Ectodermal cell (in vitro differentiated cells): ENCODE data around the gene FKBP15.
"Not testable (repeated sequence)": the region's sequence is repeated elsewhere in the genome, so short reads cannot be mapped to it uniquely, and the experiment has no call there.

Experiments
- H3K27ac ChIP-seq: 2 replicates; pipeline ENCODE4 v1.7.0; 2013; ENCODE audit warnings: mild to moderate bottlenecking, low read depth, low read length; ENCODE audit not compliant: insufficient read depth, poor library complexity, severe bottlenecking
- H3K27me3 ChIP-seq: 2 replicates; pipeline ENCODE4 v1.7.0; 2013; ENCODE audit warnings: mild to moderate bottlenecking, low read length; ENCODE audit not compliant: insufficient read depth, control insufficient read depth, poor library complexity, severe bottlenecking
- H3K36me3 ChIP-seq: one replicate; pipeline ENCODE4 v1.7.0; 2013; ENCODE audit warnings: low read length; ENCODE audit not compliant: control insufficient read depth, insufficient read depth
- H3K4me1 ChIP-seq: one replicate; pipeline ENCODE4 v1.7.0; 2013; ENCODE audit warnings: low read length; ENCODE audit not compliant: control insufficient read depth, insufficient read depth
- H3K4me3 ChIP-seq: 2 replicates; pipeline ENCODE4 v1.7.0; 2013; ENCODE audit warnings: low read depth, low read length, control low read depth; ENCODE audit not compliant: insufficient read depth
- H3K9me3 ChIP-seq: 2 replicates; pipeline ENCODE4 v1.7.0; 2013; ENCODE audit warnings: mild to moderate bottlenecking, low read length, moderate library complexity; ENCODE audit not compliant: control insufficient read depth
- WGBS, 2 experiments: methylation state at CpG; one replicate each; pipeline ENCODE4 v1.1.7; 2013; ENCODE audit warnings: missing lambda C conversion rate in 2 of 2; 5-methylcytosine and 5-hydroxymethylcytosine counted together

FKBP15 gene

DNA sequence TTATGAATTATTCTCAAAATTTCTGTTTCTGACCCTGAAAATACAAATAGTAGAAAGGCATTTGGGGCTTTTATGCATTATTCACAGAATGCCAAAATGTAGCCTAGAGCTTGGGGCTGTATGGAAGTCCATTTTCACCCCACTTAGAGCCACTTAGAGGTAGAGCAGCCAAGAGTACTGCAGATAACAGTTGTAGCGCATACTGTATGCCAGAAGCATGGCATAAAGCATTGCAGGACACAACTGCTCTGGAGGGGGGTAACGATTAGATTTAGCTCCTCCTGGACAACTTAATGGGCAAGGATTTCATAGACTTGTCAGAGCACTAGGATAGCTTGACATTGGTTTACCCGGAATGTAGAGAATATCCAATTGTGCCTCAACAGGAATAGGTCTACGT lies 15.9 kb upstream of the FKBP15 start:
- Histone ChIP-seq H3K27ac (no peak overlapping the region), H3K9me3 (no peaks in the 10 kb centered on the region), H3K4me1 (no peaks in the 10 kb centered on the region), H3K4me3 (no peak overlapping the region), H3K36me3 (no peaks in the 10 kb centered on the region), H3K27me3 (no peaks in the 10 kb centered on the region)
- WGBS, 2 experiments, result 95% methylated on average over 4 of the region's 4 CpGs

DNA sequence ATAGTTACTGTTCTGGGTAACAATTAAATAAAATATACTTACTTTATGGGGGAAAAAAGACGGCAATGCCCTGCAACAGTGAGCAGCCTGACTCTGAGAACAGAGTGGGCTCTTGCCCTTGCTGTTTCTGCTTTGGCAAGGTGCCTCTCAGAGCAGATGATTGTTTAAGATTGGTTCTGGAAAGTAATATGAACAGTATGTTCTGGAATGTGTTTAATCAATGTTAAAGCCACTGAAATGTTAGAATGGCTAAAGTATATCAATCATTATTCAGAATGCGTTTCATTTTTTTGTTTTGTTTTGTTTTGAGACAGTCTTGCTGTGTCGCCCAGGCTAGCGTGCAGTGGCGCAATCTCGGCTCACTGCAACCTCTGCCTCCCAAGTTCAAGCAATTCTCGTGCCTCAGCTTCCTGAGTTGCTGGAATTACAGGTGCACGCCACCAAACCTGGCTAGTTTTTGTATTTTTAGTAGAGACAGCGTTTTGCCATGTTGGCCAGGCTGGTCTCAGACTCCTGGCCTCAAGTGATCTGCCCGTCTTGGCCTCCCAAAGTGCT lies 14.7 kb upstream of the FKBP15 start:
- not testable (repeated sequence) for H3K36me3 ChIP-seq, H3K4me1 ChIP-seq, H3K9me3 ChIP-seq, H3K27me3 ChIP-seq, H3K4me3 ChIP-seq, H3K27ac ChIP-seq
- 94 to 95% methylated on average over 10 of the region's 10 CpGs for WGBS, 2 experiments

DNA sequence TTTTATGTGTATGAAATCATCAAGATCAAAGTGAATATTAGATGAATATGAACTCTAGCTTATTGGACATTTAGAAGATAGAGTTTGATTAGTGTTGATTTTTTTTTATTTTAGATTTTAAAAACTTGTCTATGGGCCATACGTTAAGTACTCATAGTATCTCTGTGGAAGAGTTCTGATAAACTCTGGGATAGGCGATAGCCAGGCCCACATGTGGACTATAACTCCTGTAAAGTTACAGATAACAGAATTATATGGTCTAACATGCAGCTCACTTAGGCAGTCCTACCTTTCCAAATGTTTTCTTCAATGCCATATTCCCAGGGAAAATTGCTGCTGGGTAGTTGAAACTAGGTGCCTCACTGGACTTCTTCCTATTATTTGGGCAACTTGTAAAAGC lies 10.6 kb upstream of the FKBP15 start:
- Histone ChIP-seq H3K4me1 (no peaks in the 10 kb centered on the region), H3K27ac (no peak overlapping the region), H3K36me3 (no peaks in the 10 kb centered on the region), H3K4me3 (no peak overlapping the region), H3K9me3 (no peaks in the 10 kb centered on the region), H3K27me3 (no peaks in the 10 kb centered on the region)
- 90 to 95% methylated on average over 2 of the region's 2 CpGs for WGBS, 2 experiments

DNA sequence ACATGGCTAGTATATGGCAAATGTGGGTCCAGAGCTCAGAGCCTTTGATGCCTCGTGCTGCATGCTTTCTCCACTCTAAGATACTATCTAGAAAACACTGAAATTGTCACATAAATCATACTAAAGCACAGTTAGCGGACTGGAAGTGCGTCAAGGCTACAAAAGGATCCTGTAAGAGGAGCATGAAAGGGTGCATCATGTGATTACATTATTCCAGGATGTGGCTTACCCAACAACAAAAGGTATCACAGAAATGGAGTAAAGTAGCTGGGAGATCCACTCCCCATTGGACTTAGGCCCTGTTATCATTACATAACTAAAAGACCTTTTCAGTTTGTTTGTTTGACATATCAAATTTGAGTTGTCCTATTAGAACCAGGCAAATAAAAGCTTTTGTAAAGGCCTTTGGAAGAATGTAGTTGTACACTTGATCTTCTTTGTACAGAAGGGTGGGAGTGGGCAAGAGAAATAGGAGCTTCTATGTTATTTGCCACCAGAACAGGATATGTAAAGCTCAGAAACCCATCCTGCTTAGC lies 7.1 kb upstream of the FKBP15 start:
- no peaks in the 10 kb centered on the region for H3K4me1 ChIP-seq
- no peaks in the 10 kb centered on the region for H3K27me3 ChIP-seq
- 93 to 96% methylated on average over 3 of the region's 3 CpGs for WGBS, 2 experiments
- H3K27ac ChIP-seq, result no peak overlapping the region
- no peaks in the 10 kb centered on the region for H3K9me3 ChIP-seq
- no peak overlapping the region for H3K4me3 ChIP-seq
- H3K36me3 ChIP-seq, result no peaks in the 10 kb centered on the region

DNA sequence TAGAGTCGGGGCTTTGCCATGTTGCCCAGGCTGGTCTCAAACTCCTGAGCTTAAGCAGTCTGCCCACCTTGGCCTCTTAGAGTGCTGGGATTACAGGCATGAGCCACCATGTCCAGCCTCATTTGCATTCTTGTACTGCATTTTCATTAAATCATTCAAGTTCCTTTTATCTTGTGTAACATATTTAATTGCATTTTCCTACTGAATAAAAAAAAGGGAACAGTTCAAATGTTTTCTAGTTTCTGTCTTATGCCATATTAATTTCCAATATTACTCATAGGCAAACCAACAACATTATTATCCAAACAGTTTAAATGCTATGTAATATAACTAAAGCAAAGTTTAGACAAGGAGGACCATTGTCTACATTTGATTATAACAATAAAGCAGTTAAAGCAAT lies 6.4 kb upstream of the FKBP15 start:
- 91 to 100% methylated on average over 1 of the region's 1 CpG for WGBS, 2 experiments
- Histone ChIP-seq H3K27me3 (no peaks in the 10 kb centered on the region), H3K9me3 (no peaks in the 10 kb centered on the region), H3K36me3 (no peaks in the 10 kb centered on the region), H3K27ac (no peak overlapping the region), H3K4me1 (peaks cover 3% of the 10 kb centered on the region), H3K4me3 (no peak overlapping the region)

DNA sequence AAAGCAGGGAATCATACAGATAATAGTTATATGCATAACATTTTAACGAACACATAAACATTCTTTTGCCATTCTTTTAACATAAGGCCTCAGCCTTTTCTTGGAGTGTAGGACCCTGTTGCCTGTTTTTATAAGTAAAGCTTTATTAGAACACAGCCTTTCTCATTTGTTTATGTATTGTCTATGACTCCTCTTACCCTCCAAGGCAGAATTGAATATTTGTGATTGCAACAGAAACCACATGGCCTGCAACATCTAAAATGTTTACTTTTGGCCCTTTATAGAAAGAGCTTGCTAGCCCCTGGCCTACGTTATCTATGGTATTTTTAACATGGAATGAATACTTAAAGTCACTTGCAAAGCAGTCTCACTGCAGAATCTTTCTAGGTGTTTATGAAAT lies 2.9 kb upstream of the FKBP15 start:
- H3K36me3 ChIP-seq, result no peaks in the 10 kb centered on the region
- 89 to 100% methylated on average over 1 to 2 of the region's 2 CpGs for WGBS, 2 experiments
- H3K4me3 ChIP-seq, result no peak overlapping the region
- H3K4me1 ChIP-seq, result peaks cover 8% of the 10 kb centered on the region
- no peaks in the 10 kb centered on the region for H3K27me3 ChIP-seq
- no peaks in the 10 kb centered on the region for H3K9me3 ChIP-seq
- H3K27ac ChIP-seq, result no peak overlapping the region

DNA sequence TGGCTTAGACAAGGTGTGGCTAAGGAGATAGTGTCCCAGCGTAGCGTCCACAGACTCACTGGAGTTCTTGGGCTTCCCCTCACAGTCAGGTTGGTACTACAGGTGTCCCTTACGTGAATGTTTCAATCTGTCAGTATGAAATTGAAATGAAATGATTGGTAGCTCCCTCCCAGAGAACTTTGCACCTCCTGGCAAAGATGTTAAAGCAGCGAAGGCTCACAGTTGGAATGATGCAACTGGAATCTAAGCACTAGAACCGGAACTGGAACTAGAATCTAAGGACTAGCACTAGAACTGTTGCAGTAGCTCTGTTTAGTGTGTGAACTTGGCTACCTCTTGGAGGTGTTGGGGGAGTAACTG lies 1.4 kb upstream of the FKBP15 start:
- no peaks in the 10 kb centered on the region for H3K27me3 ChIP-seq
- no peaks in the 10 kb centered on the region for H3K9me3 ChIP-seq
- peaks cover 8% of the 10 kb centered on the region for H3K4me1 ChIP-seq
- WGBS, 2 experiments, result 69 to 78% methylated on average over 5 of the region's 5 CpGs
- peak overlapping the region; percentile 74 for H3K4me3 ChIP-seq
- no peaks in the 10 kb centered on the region for H3K36me3 ChIP-seq
- H3K27ac ChIP-seq, result no peak overlapping the region

DNA sequence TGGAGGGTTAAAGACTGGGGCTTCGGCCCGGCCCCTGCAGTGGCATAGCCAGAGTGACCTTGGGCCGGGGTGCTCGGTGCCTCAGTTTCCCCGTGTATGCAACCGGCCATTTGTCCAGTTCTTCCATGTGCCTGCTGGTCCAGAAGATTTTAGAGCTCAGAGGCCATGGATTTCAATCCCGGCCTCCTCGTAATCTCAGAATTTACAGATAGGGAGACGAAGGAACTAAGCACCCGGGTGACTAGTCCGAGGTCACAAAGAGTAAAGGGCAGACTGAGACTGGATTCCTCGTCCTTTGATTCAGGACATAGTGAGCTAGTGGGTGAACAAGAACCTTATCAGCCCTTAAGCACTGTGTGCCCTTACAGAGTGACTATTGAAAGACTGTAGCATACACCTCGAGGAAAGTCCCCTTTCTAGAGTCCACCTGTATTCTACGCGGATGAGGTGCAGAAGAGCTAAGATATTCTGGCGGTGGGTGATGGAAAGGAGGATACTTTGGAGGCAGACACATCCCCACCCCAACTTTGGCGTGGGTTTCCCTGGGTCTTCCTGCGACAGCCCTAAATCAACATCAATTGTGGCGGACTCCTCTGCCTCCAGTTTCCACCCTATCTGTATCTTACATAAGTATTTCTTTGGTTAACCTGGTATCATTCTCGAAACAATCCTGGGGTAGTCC lies 864 bp upstream of the FKBP15 start:
- H3K27me3 ChIP-seq, result no peaks in the 10 kb centered on the region
- peak overlapping the region; percentile 74 for H3K4me3 ChIP-seq
- H3K27ac ChIP-seq, result peak overlapping the region; percentile 4
- H3K4me1 ChIP-seq, result peaks cover 8% of the 10 kb centered on the region
- WGBS, 2 experiments, result 13 to 14% methylated on average over 20 of the region's 20 CpGs
- H3K9me3 ChIP-seq, result no peaks in the 10 kb centered on the region
- no peaks in the 10 kb centered on the region for H3K36me3 ChIP-seq

DNA sequence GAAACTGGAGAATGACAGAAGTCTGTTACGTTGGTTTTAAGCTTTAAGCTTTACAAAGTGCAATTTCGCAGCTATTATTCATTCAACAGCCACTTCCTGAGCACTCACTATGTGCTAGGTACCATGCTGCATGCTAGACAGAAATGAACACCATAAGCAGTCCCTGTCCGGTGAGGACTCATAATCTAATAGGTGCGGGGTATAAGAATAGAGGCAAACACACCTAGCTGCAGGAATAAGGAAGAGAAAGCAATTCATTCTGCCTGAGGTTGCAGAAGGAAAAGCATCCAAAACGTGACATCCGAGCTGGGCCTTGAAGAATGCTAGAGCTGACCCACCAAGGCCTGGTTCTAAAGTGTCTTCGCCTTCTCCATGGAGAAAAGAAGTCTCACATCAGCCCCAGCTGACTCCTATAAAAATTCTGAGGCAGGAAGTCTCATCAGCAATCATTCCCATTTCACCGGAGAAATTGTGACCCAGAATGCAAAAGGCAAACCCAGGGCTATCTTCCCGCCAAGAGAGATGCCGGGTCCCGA lies 542 bp downstream of the FKBP15 start:
- no peak overlapping the region for H3K27ac ChIP-seq
- 16 to 18% methylated on average over 11 of the region's 11 CpGs for WGBS, 2 experiments
- peak overlapping the region; percentile 74 for H3K4me3 ChIP-seq
- H3K9me3 ChIP-seq, result no peaks in the 10 kb centered on the region
- H3K27me3 ChIP-seq, result no peaks in the 10 kb centered on the region
- H3K4me1 ChIP-seq, result peaks cover 8% of the 10 kb centered on the region
- H3K36me3 ChIP-seq, result no peaks in the 10 kb centered on the region

DNA sequence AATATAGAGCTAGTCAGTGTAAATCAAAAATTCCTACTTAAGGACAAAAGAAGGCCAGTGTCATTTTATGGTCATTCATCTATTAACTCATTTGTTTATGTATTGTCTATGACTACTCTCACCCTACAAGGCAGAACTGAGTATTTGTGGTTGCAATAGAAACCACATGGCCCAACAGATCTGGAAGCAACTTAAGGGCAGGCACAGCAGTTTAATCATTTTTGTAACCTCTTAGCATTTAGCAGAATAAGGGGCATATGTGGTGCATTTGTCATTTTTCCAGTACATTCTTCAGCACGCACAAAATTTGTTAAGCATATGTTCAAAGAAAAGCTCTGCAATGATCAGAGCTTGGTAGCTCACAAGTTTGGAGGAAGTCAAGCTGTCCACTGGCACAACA lies 1.1 kb downstream of the FKBP15 start:
- H3K4me3 ChIP-seq, result peak overlapping the region; percentile 74
- H3K27me3 ChIP-seq, result no peaks in the 10 kb centered on the region
- no peaks in the 10 kb centered on the region for H3K9me3 ChIP-seq
- peaks cover 8% of the 10 kb centered on the region for H3K4me1 ChIP-seq
- H3K36me3 ChIP-seq, result no peaks in the 10 kb centered on the region
- no peak overlapping the region for H3K27ac ChIP-seq
- WGBS, 2 experiments, result 75 to 100% methylated on average over 1 of the region's 1 CpG
